ENCODE data around the gene MATK. TPM values are rescaled to one million over a fixed set of nuclear protein-coding genes. Genes with fewer than 3 reads are reported as not detected.

MATK gene
- total RNA-seq, 5 donors from 2014 or later (not counting 1 experiment from before 2014, with no cell fraction given): 9.2 to 41.4 (median 20.6) TPM

DNA sequence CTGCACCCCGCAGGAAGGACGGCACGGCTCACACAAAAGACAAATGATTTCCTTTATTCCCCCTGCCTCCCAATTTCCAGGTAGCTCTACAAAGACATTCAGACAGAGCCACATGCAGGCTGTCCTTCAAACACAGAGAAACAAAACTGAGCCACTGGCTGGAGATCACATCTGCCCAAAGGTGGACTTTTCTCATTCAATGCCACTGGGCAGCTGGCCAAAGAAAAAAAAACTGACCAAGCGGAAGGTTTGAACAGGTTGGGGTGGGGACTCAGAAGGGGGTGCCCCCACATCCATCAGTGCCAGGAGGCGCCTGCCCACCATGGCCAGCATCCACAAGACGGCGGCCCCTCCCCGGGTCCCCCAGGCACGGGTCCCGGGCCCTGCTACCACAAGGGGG is 17.8 kb upstream of the MATK start:
- DNase-seq: no peak
- no peak for ATAC-seq (replicated peaks in 1 of 4)
- peaks cover 13 to 44% (median 21%) of the 10 kb centered on the region in 3 donors for H3K4me1 Mint-ChIP-seq
- no peaks in the 10 kb centered on the region for H3K9me3 Mint-ChIP-seq
- Histone ChIP-seq H3K27me3 (replicated peaks in 1 of 2; ENCODE audit: control insufficient read depth in 2 of 2, extremely low read depth in 1 of 2, insufficient read depth in 2 of 2, low read length in 1 of 2) (peaks cover 0 to 4% of the 10 kb centered on the region in 2 experiments), H3K9me3 (no peaks in the 10 kb centered on the region), H3K36me3 (ENCODE audit: control insufficient read depth in 2 of 2, extremely low read depth in 1 of 2, insufficient read depth in 1 of 2, low read length in 1 of 2) (no peaks in the 10 kb centered on the region), H3K27ac (ENCODE audit: low read length) (no peak overlapping the region), H3K4me1 (ENCODE audit: control insufficient read depth in 1 of 2, extremely low read depth in 1 of 2, insufficient read depth in 2 of 2, low read length in 2 of 2) (peaks cover 21 to 59% of the 10 kb centered on the region in 2 experiments), H3K4me3 (ENCODE audit: control insufficient read depth in 1 of 2, extremely low read depth in 1 of 2, low read length in 1 of 2) (no peak overlapping the region)
- H3K27ac Mint-ChIP-seq: peak overlapping the region; percentile 31 to 64
- CTCF ChIA-PET: no interaction called here
- WGBS (ENCODE audit: insufficient coverage): 86% methylated on average over 8 of the region's 10 CpGs
- H3K27me3 Mint-ChIP-seq: no peaks in the 10 kb centered on the region
- POLR2A ChIA-PET: interaction anchor here in 1 of 2 donors (0.6 kb wide), 1 partner anchor 456 kb away, joined by 3 read pairs; no protein-coding TSS in a partner anchor
- no peak overlapping the region for H3K4me3 Mint-ChIP-seq
- H3K36me3 Mint-ChIP-seq: no peaks in the 10 kb centered on the region

DNA sequence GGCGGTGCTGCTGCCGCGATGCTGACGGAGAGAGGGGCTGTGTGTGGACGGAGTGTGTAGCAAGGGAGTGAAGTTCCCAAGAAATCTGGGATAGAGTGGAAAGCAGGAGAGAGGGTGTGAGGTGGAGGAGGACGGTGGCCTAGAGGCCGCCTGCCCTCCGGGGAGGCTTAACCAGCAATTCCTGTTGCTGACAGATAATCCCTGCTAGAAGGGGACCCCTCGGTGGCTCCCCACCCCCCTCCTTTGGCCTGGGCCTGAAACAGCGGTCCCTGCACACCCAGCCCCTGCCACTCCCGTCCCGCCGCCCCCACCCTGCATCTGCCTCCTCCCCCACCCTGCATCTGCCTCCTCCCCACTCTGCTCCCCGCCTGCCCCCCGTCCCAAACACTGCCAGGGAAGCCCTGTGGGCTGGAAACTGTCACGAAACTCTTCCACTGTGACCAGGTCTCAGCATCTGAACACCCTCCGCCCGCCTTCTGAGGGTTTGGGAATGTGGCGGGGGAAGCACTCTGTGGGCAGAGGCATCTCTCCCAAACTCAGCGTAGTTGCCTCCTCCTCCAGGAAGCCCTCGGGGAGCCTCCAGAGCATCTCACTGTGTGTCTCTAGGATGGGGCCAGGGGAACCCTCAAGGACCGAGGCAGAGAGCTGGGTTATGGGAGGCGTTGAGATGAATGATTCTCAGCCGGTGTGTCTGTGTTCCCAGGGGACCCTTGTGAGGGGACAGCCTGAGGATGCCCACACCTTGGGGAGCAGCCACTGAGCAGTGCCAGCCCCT is 17.1 kb upstream of the MATK start:
- Mint-ChIP-seq H3K27ac (no peak overlapping the region), H3K9me3 (no peaks in the 10 kb centered on the region), H3K27me3 (no peaks in the 10 kb centered on the region), H3K36me3 (no peaks in the 10 kb centered on the region), H3K4me1 (peaks cover 16 to 44% (median 23%) of the 10 kb centered on the region in 3 donors), H3K4me3 (no peak overlapping the region)
- Histone ChIP-seq H3K27ac (ENCODE audit: low read length) (no peak overlapping the region), H3K36me3 (ENCODE audit: control insufficient read depth in 2 of 2, extremely low read depth in 1 of 2, insufficient read depth in 1 of 2, low read length in 1 of 2) (no peaks in the 10 kb centered on the region), H3K27me3 (replicated peaks in 1 of 2; ENCODE audit: control insufficient read depth in 2 of 2, extremely low read depth in 1 of 2, insufficient read depth in 2 of 2, low read length in 1 of 2) (peaks cover 0 to 4% of the 10 kb centered on the region in 2 experiments), H3K9me3 (no peaks in the 10 kb centered on the region), H3K4me1 (ENCODE audit: control insufficient read depth in 1 of 2, extremely low read depth in 1 of 2, insufficient read depth in 2 of 2, low read length in 2 of 2) (peaks cover 24 to 65% of the 10 kb centered on the region in 2 experiments), H3K4me3 (ENCODE audit: control insufficient read depth in 1 of 2, extremely low read depth in 1 of 2, low read length in 1 of 2) (no peak overlapping the region)
- ChIA-PET POLR2A (no interaction called here), CTCF (no interaction called here)
- DNase-seq: no peak
- 100% methylated on average over 3 of the region's 24 CpGs for WGBS (ENCODE audit: insufficient coverage)
- ATAC-seq (replicated peaks in 1 of 4): no peak

DNA sequence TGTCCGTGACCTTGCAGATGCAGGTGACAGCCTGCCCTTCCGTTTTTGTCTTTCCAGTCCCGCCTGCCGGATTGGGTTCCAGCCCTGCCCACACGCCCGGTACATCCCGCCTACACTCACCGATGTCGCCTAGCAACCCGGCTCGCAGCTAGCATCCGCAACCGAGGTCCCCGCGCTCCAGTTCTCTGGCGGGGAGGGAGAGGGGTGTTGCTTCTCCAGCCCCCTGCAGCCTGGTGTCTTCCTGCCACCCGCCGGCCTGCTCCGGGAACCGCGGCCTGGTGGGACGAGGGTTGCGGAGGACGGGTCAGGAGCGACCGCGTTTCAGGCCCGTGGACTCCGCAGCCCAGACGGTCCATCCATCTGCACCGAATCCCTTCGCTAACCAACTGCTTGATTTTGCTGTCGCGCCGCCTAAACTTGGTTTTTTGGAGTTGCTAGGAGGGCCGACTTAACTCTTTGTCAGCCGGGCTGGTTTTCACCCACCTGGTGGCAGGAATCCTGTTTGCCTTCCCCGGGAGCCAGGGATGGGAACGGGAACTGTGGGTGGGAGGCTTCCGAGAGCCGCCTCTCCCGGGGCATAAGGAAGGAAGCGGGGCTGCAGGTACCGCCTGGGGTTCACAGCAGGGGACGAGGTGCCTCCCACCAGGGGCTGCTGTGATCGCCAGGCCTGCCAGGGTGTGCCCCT is 15.4 kb upstream of the MATK start:
- H3K27me3 Mint-ChIP-seq: no peaks in the 10 kb centered on the region
- no peak overlapping the region for H3K27ac ChIP-seq (ENCODE audit: low read length)
- no peaks in the 10 kb centered on the region for H3K36me3 ChIP-seq (ENCODE audit: control insufficient read depth in 2 of 2, extremely low read depth in 1 of 2, insufficient read depth in 1 of 2, low read length in 1 of 2)
- H3K4me3 Mint-ChIP-seq: peak overlapping the region in 2 of 3 donors; percentile 55 to 61
- CTCF ChIA-PET: no interaction called here
- peaks cover 28 to 72% of the 10 kb centered on the region in 2 experiments for H3K4me1 ChIP-seq (ENCODE audit: control insufficient read depth in 1 of 2, extremely low read depth in 1 of 2, insufficient read depth in 2 of 2, low read length in 2 of 2)
- peaks cover 4% of the 10 kb centered on the region for H3K36me3 Mint-ChIP-seq
- 11% methylated on average over 30 of the region's 46 CpGs for WGBS (ENCODE audit: insufficient coverage)
- H3K4me1 Mint-ChIP-seq: peaks cover 22 to 47% (median 29%) of the 10 kb centered on the region in 3 donors
- POLR2A ChIA-PET: no interaction called here
- no peak overlapping the region for H3K27ac Mint-ChIP-seq
- DNase-seq (peak in 34 of 35 experiments; percentile 29 to 74 (median 57)), ATAC-seq (replicated peaks in 1 of 4) (peak; percentile 67 to 83 (median 81))
- peaks cover 0 to 4% of the 10 kb centered on the region in 2 experiments for H3K27me3 ChIP-seq (replicated peaks in 1 of 2; ENCODE audit: control insufficient read depth in 2 of 2, extremely low read depth in 1 of 2, insufficient read depth in 2 of 2, low read length in 1 of 2)
- H3K9me3 Mint-ChIP-seq: peaks cover 3 to 5% (median 5%) of the 10 kb centered on the region in 3 donors
- H3K9me3 ChIP-seq: no peaks in the 10 kb centered on the region
- H3K4me3 ChIP-seq (ENCODE audit: control insufficient read depth in 1 of 2, extremely low read depth in 1 of 2, low read length in 1 of 2): peak overlapping the region; percentile 38 to 66

DNA sequence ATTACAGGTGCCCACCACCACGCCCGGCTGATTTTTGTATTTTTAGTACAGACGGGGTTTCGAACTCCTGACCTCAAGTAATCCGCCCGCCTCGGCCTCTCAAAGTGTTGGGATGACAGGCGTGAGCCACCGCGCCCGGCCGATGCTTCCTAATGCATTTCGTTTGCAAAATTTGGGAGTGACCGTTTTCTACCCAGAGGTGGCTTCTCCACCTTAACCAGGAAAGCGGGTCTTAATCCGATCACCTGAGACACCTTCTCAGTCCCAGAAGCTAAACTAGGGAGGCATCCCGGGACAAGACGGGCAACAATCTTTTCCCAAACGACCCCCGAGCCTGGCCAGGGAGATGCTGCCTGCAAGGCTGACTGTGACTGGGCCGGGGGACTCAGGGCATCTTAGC is 14.8 kb upstream of the MATK start:
- Histone ChIP-seq H3K27me3 (replicated peaks in 1 of 2; ENCODE audit: control insufficient read depth in 2 of 2, extremely low read depth in 1 of 2, insufficient read depth in 2 of 2, low read length in 1 of 2) (peaks cover 0 to 4% of the 10 kb centered on the region in 2 experiments), H3K4me3 (ENCODE audit: control insufficient read depth in 1 of 2, extremely low read depth in 1 of 2, low read length in 1 of 2) (peak overlapping the region; percentile 38), H3K36me3 (ENCODE audit: control insufficient read depth in 2 of 2, extremely low read depth in 1 of 2, insufficient read depth in 1 of 2, low read length in 1 of 2) (no peaks in the 10 kb centered on the region), H3K9me3 (no peaks in the 10 kb centered on the region), H3K4me1 (ENCODE audit: control insufficient read depth in 1 of 2, extremely low read depth in 1 of 2, insufficient read depth in 2 of 2, low read length in 2 of 2) (peaks cover 28 to 71% of the 10 kb centered on the region in 2 experiments), H3K27ac (ENCODE audit: low read length) (no peak overlapping the region)
- no peak for ATAC-seq (replicated peaks in 1 of 4)
- Mint-ChIP-seq H3K27me3 (no peaks in the 10 kb centered on the region), H3K27ac (no peak overlapping the region), H3K9me3 (peaks cover 3 to 10% (median 7%) of the 10 kb centered on the region in 3 donors), H3K36me3 (peaks cover 5% of the 10 kb centered on the region), H3K4me1 (peaks cover 22 to 46% (median 28%) of the 10 kb centered on the region in 3 donors), H3K4me3 (peak overlapping the region in 1 of 3 donors; percentile 61)
- no peak for DNase-seq
- CTCF ChIA-PET: no interaction called here
- POLR2A ChIA-PET: no interaction called here
- WGBS (ENCODE audit: insufficient coverage): 60% methylated on average over 19 of the region's 21 CpGs

DNA sequence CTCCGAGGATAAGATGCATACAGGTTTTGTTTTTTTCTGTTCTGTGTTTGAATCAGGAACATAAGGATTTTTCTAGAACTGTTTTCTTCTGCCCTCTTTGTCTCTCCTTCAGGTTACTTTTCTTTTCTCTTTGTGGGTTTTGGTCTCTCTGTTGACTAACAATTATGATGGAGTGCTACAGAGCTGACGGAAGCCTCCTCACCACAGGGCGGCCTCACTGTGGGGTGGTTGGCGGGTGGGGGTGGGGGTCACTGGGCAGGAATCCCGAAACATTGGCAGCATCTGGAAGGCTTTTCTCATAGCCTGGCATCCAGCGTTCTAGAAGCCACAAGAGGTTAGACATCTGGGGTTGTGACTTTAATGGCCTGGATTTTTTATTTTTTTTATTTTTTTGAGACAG is 12.0 kb upstream of the MATK start:
- peak in 25 of 35 experiments; percentile 21 to 72 (median 38) for DNase-seq
- Histone ChIP-seq H3K4me1 (ENCODE audit: control insufficient read depth in 1 of 2, extremely low read depth in 1 of 2, insufficient read depth in 2 of 2, low read length in 2 of 2) (peaks cover 26 to 52% of the 10 kb centered on the region in 2 experiments), H3K27me3 (replicated peaks in 1 of 2; ENCODE audit: control insufficient read depth in 2 of 2, extremely low read depth in 1 of 2, insufficient read depth in 2 of 2, low read length in 1 of 2) (peaks cover 0 to 4% of the 10 kb centered on the region in 2 experiments), H3K36me3 (ENCODE audit: control insufficient read depth in 2 of 2, extremely low read depth in 1 of 2, insufficient read depth in 1 of 2, low read length in 1 of 2) (peaks cover 0 to 3% of the 10 kb centered on the region in 2 donors), H3K9me3 (no peaks in the 10 kb centered on the region), H3K27ac (ENCODE audit: low read length) (peak overlapping the region; percentile 37), H3K4me3 (ENCODE audit: control insufficient read depth in 1 of 2, extremely low read depth in 1 of 2, low read length in 1 of 2) (no peak overlapping the region)
- 0% methylated on average over 2 of the region's 6 CpGs for WGBS (ENCODE audit: insufficient coverage)
- peak; percentile 67 to 87 (median 75) for ATAC-seq (replicated peaks in 1 of 4)
- H3K4me1 Mint-ChIP-seq: peaks cover 22 to 31% (median 28%) of the 10 kb centered on the region in 3 donors
- ChIA-PET CTCF (interaction anchor here in 1 of 2 donors (1.6 kb wide), 1 partner anchor 35 kb away, joined by 6 read pairs; the partner anchor contains the start of gene MRPL54), POLR2A (interaction anchor here (0.6 to 1.0 kb wide), 3 partner anchors 35 to 1895 kb away, joined by 3 to 8 read pairs (median 4); partner anchors contain the start of gene MRPL54 (in 1 of the 2))
- peak overlapping the region in 2 of 3 donors; percentile 5 to 54 for H3K4me3 Mint-ChIP-seq
- H3K27me3 Mint-ChIP-seq: no peaks in the 10 kb centered on the region
- H3K36me3 Mint-ChIP-seq: peaks cover 5% of the 10 kb centered on the region
- H3K9me3 Mint-ChIP-seq: peaks cover 3 to 10% (median 7%) of the 10 kb centered on the region in 3 donors
- peak overlapping the region; percentile 57 to 83 for H3K27ac Mint-ChIP-seq

DNA sequence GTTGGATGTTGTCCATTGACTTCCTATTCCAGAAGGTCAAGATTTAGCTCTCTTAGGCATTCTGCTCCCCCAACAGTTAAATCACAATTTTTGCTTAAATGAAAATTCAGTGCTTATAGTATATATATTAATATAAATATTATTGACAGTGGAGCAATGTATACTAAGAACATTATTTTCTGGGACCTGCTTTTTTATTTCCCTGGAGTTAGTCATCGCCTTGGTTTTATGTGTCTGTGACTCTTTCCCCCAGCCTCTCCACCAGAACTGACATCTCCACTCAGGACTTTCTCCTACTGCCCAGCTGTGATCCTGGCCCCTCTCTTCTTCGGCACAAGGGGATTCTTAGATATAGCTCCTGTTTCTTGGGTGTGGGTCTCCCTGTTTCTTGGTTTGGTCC is 10.2 kb upstream of the MATK start:
- peak overlapping the region in 1 of 2 donors; percentile 64 for H3K27ac Mint-ChIP-seq
- H3K4me1 Mint-ChIP-seq: peaks cover 19 to 25% (median 23%) of the 10 kb centered on the region in 3 donors
- CTCF ChIA-PET: no interaction called here
- no peak for DNase-seq
- H3K36me3 Mint-ChIP-seq: peaks cover 7% of the 10 kb centered on the region
- H3K9me3 Mint-ChIP-seq: peaks cover 3 to 10% (median 7%) of the 10 kb centered on the region in 3 donors
- H3K27me3 ChIP-seq (replicated peaks in 1 of 2; ENCODE audit: control insufficient read depth in 2 of 2, extremely low read depth in 1 of 2, insufficient read depth in 2 of 2, low read length in 1 of 2): peaks cover 0 to 4% of the 10 kb centered on the region in 2 experiments
- POLR2A ChIA-PET: interaction anchor here (0.6 to 0.9 kb wide), 3 partner anchors 33 to 827 kb away, joined by 3 to 9 read pairs (median 7); no protein-coding TSS in a partner anchor
- no CpG with 5 or more reads among the region's 2 CpGs for WGBS (ENCODE audit: insufficient coverage)
- H3K9me3 ChIP-seq: no peaks in the 10 kb centered on the region
- peaks cover 0 to 3% of the 10 kb centered on the region in 2 donors for H3K36me3 ChIP-seq (ENCODE audit: control insufficient read depth in 2 of 2, extremely low read depth in 1 of 2, insufficient read depth in 1 of 2, low read length in 1 of 2)
- no peak overlapping the region for H3K27ac ChIP-seq (ENCODE audit: low read length)
- ATAC-seq (replicated peaks in 1 of 4): no peak
- H3K27me3 Mint-ChIP-seq: no peaks in the 10 kb centered on the region
- no peak overlapping the region for H3K4me3 Mint-ChIP-seq
- peaks cover 21 to 41% of the 10 kb centered on the region in 2 experiments for H3K4me1 ChIP-seq (ENCODE audit: control insufficient read depth in 1 of 2, extremely low read depth in 1 of 2, insufficient read depth in 2 of 2, low read length in 2 of 2)
- H3K4me3 ChIP-seq (ENCODE audit: control insufficient read depth in 1 of 2, extremely low read depth in 1 of 2, low read length in 1 of 2): no peak overlapping the region

All from T-cell (primary cell).